ENCODE data around the gene MGST3.

MGST3 gene

GRCh38 chr1:165632152-165632469 is 1.1 kb downstream of the MGST3 start:
- POLR2A ChIA-PET: no interaction called here
- H3K4me3 ChIP-seq (ENCODE audit: low read depth, low read length): peak overlapping the region; percentile 97
- TF ChIP-seq CTCF (IDR thresholded peaks at IDR 0.05; ENCODE audit: insufficient read depth, low read length, missing control alignments): no peak
- CTCF ChIA-PET: interaction anchor here (1.4 to 4.0 kb wide), 2 partner anchors 31 to 65 kb away, joined by 3 to 21 read pairs; no protein-coding TSS in a partner anchor
- no peak for DNase-seq (ENCODE audit: low read depth, low spot score)

GRCh38 chr1:165632491-165632890 is 1.5 kb downstream of the MGST3 start:
- H3K4me3 ChIP-seq (ENCODE audit: low read depth, low read length): peak overlapping the region; percentile 97
- POLR2A ChIA-PET: no interaction called here
- CTCF ChIA-PET: interaction anchor here (4.0 kb wide), 1 partner anchor 32 kb away, joined by 21 read pairs; no protein-coding TSS in a partner anchor
- TF ChIP-seq CTCF (IDR thresholded peaks at IDR 0.05; ENCODE audit: insufficient read depth, low read length, missing control alignments): no peak
- DNase-seq (ENCODE audit: low read depth, low spot score): no peak

GRCh38 chr1:165633614-165634013 is 2.6 kb downstream of the MGST3 start:
- H3K4me3 ChIP-seq (ENCODE audit: low read depth, low read length): no peak overlapping the region; the same call in 1 of the 2 replicates
- no peak for DNase-seq (ENCODE audit: low read depth, low spot score)
- POLR2A ChIA-PET: interaction anchor here (1.1 kb wide), 1 partner anchor 14 kb away, joined by 4 read pairs; no protein-coding TSS in a partner anchor
- no peak for TF ChIP-seq CTCF (IDR thresholded peaks at IDR 0.05; ENCODE audit: insufficient read depth, low read length, missing control alignments)
- CTCF ChIA-PET: interaction anchor here (4.0 kb wide), 1 partner anchor 33 kb away, joined by 21 read pairs; no protein-coding TSS in a partner anchor

GRCh38 chr1:165634154-165634921 is 3.3 kb downstream of the MGST3 start:
- no peak for DNase-seq (ENCODE audit: low read depth, low spot score)
- POLR2A ChIA-PET: interaction anchor here (1.1 kb wide), 1 partner anchor 14 kb away, joined by 4 read pairs; no protein-coding TSS in a partner anchor
- no peak overlapping the region for H3K4me3 ChIP-seq (ENCODE audit: low read depth, low read length)

GRCh38 chr1:165635329-165635728 is 4.3 kb downstream of the MGST3 start:
- CTCF ChIA-PET: interaction anchor here (1.5 to 2.7 kb wide), 2 partner anchors 34 to 278 kb away, joined by 4 to 10 read pairs; no protein-coding TSS in a partner anchor

More at GRCh38 chr1:165634154-165634921, 3.3 kb downstream of the MGST3 start:
- TF ChIP-seq CTCF (IDR thresholded peaks at IDR 0.05; ENCODE audit: insufficient read depth, low read length, missing control alignments): no peak
- CTCF ChIA-PET: interaction anchor here (1.5 to 4.0 kb wide), 2 partner anchors 33 to 279 kb away, joined by 4 to 21 read pairs; no protein-coding TSS in a partner anchor

More at GRCh38 chr1:165635329-165635728, 4.3 kb downstream of the MGST3 start:
- POLR2A ChIA-PET: no interaction called here
- TF ChIP-seq CTCF (IDR thresholded peaks at IDR 0.05; ENCODE audit: insufficient read depth, low read length, missing control alignments): no peak
- no peak overlapping the region for H3K4me3 ChIP-seq (ENCODE audit: low read depth, low read length)
- no peak for DNase-seq (ENCODE audit: low read depth, low spot score)
